Bronchial epithelial cell (primary cell): Measurements from ENCODE around the gene OR4K13. TPM values are rescaled to one million over a fixed set of nuclear protein-coding genes. Genes with fewer than 3 reads are reported as not detected.

ENCODE experiments used
- DNase-seq: peaks from one replicate; pipeline ENCODE4 v3.0.0-alpha.2; 2010; ENCODE audit warnings: low read depth
- FAIRE-seq: peaks from 2 replicates; lab custom pipeline; 2011; peaks lifted over from hg19 to GRCh38; lab: Jason Lieb, UNC
- H3K27me3 ChIP-seq: 2 replicates; pipeline ENCODE4 v1.5.1; 2011; ENCODE audit warnings: low read length; ENCODE audit not compliant: control insufficient read depth, insufficient read depth
- H3K36me3 ChIP-seq: 2 replicates; pipeline ENCODE4 v1.5.1; 2011; ENCODE audit warnings: low read length; ENCODE audit not compliant: control insufficient read depth, insufficient read depth
- H3K4me3 ChIP-seq: 2 replicates; pipeline ENCODE4 v1.5.1; 2011; ENCODE audit warnings: mild to moderate bottlenecking, low read depth, low read length, control low read depth
- CTCF ChIP-seq: IDR thresholded peaks from 2 replicates; pipeline ENCODE4 v1.5.1; 2011; ENCODE audit warnings: mild to moderate bottlenecking, moderate library complexity, low read length, control low read depth, inconsistent platforms; ENCODE audit not compliant: insufficient read depth, severe bottlenecking
- total RNA-seq: library from RNA; depleted of rRNA; stranded (reverse); fragments of >200 nt; gene quantifications from 2 replicates; pipeline ENCODE4 v1.2.1, GENCODE V29; 2014

Gene OR4K13
- total RNA-seq, 1 donor from 2014 or later: not detected

DNA sequence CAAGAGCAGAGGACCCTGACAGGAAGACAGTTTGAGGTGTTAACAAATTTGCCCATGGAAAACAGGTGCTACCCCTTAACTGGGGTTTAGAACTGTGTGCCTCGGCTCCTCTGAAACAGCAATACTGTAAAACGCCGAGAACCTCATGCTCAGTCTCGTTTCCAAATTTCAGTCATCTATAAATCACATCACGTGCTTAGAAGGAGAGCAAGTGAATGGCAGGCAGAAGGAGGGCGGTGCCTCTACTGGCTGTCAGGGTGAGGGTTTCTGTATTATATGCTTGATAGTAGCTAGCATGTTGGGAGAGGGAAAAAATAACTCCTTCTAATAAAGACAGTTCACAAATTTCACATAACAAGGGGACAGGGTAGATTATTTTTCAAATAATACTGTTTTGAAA lies 4.8 kb downstream of the OR4K13 start:
- no peak for TF ChIP-seq CTCF
- DNase-seq (no peak), FAIRE-seq (no peak)
- Histone ChIP-seq H3K36me3 (no peaks in the 10 kb centered on the region), H3K4me3 (no peak overlapping the region), H3K27me3 (no peaks in the 10 kb centered on the region)

DNA sequence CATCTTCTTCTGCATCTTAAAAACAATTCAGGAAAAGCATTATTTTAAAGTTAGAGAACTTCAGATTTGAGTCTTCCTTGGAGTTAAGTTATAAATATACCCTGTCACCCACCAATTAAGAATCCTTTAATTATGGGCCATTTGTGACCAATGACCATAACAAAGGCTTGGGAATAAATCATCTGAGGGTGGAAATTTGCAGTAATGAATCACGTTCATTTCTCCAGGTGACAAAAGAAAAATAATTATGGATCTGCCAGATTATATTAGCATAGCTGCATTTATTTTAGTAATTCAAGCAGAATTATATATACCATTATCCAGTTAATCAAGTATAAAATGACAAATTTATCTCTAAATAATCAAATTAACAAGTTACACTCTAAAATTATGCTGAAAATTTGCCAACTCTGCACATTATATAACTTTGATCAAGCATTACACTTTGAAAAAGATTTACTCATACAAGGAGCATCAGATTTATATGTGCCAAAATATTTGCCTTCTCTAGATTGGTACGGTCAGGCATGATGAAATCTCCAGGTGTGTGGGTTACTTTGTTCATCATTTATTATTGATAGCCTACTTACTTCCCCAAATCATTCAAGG lies 16.5 kb downstream of the OR4K13 start, which contains the start of gene OR4K14:
TSS of gene OR4K14 (minus strand) at position 51 of the 609 bp plus-strand sequence. CDS start 4,114 bp downstream, outside the sequence.
- FAIRE-seq (no peak), DNase-seq (no peak)
- no peak for TF ChIP-seq CTCF
- Histone ChIP-seq H3K4me3 (no peak within 1 kb of the TSS), H3K27me3 (no peaks in the 10 kb centered on the region), H3K36me3 (no peaks in the 10 kb centered on the region)

DNA sequence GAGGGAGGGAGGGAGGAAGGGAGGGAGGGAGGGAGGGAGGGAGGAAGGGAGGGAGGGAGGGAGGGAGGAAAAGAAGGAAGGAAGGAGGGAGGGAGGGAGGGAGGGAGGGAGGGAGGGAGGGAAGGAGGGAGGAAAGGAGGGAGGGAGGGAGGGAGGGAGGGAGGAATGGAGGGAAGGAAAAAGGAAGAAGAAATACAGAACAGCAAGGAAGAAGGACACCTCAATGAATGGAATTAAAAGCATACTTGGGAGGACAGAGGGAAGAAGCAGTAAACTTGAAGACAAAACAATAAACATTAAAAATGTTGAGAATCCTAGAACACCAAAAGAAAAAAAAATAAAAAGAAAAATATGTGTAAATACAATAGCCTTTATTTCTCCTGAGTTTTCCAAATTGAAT lies 27.7 kb downstream of the OR4K13 start:
- TF ChIP-seq CTCF: no peak
- Histone ChIP-seq H3K27me3 (no peaks in the 10 kb centered on the region), H3K36me3 (no peaks in the 10 kb centered on the region), H3K4me3 (no peak overlapping the region)
- no peak for FAIRE-seq
- DNase-seq: no peak

GRCh38 chr14:20002319-20002718 lies 33.5 kb downstream of the OR4K13 start:
- Histone ChIP-seq H3K4me3 (no peak overlapping the region), H3K36me3 (no peaks in the 10 kb centered on the region), H3K27me3 (no peaks in the 10 kb centered on the region)
- no peak for TF ChIP-seq CTCF
- DNase-seq (no peak), FAIRE-seq (no peak)

DNA sequence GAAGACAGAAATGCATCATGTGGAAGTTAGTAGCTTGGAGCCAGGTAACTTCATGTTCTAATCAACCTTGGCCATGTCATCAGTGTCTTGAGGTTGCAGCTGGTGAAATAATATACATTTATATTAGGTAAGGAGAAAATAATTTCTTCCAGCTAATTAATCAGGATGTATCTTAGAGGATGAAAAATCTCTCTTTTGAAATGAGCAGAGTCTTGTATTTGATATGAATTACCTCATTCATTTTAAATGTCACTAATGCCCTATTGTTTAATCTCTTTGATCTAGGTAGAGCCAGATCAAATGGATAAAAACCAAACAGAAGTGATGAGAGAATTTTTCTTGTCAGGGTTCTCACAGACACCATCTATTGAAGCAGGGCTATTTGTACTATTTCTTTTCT lies 34.0 kb downstream of the OR4K13 start, which contains the start of gene OR4Q2:
TSS of gene OR4Q2 (plus strand) at position 301 of the 400 bp plus-strand sequence.
- Histone ChIP-seq H3K36me3 (no peaks in the 10 kb centered on the region), H3K27me3 (no peaks in the 10 kb centered on the region), H3K4me3 (no peak within 1 kb of the TSS)
- TF ChIP-seq CTCF: no peak
- FAIRE-seq: no peak
- no peak for DNase-seq

DNA sequence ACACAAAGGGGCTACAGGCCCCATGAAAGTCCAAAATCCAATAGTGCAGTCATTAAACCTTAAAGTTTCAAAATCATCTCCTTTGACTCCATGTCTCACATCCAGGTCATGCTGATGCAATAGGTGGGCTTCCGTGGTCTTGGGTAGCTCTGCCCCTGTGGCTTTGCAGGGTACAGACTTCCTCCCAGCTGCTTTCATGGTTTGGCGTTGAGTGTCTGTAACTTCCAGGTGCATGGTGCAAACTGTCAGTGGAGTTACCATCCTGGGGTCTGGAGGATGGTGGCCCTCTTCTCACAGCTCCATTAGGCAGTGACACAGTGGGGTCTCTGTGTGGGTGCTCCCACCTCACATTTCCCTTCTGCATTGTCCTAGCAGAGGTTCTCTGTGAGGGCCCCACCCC lies 42.4 kb downstream of the OR4K13 start:
- Histone ChIP-seq H3K27me3 (no peaks in the 10 kb centered on the region), H3K4me3 (no peak overlapping the region), H3K36me3 (no peaks in the 10 kb centered on the region)
- DNase-seq (no peak), FAIRE-seq (no peak)
- no peak for TF ChIP-seq CTCF
